ENCODE data around the gene RSPO1. TPM values are rescaled to one million over a fixed set of nuclear protein-coding genes. Genes with fewer than 3 reads are reported as not detected.

RSPO1 gene
- total and polyA plus RNA-seq, 4 donors: 0.06 to 0.14 (median 0.08) TPM; not detected in 1

DNA sequence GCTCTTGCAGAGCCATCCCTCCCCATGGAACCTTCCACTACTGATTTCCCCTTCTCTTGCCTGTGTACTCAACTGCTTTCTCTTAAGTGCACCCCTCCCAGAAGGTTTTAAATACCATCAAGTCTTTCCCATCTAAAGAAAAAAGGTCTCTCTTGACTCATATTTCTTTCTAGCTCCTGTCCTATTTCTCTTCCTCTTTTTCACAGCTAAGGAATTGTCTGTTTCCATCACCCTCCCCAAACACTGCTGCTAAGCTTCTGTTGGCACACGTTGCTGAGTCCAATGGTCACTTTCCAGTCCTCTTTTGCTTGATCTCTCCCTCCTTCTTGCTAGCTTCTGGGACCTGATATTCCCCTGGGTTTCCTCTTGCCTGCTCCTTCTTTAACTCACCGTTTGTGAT, 25.7 kb downstream of the RSPO1 start:
- Histone ChIP-seq H3K9me3 (ENCODE audit: control insufficient read depth in 4 of 4, low read length in 3 of 4) (no peaks in the 10 kb centered on the region), H3K27ac (ENCODE audit: low read depth in 1 of 2, low read length in 2 of 2) (no peak overlapping the region)
- 29% methylated on average over 2 of the region's 2 CpGs for WGBS

GRCh38 chr1:37606481-37607263, 28.0 kb downstream of the RSPO1 start:
- Histone ChIP-seq H3K27me3 (ENCODE audit: control insufficient read depth in 4 of 4, insufficient read depth in 4 of 4, low read length in 3 of 4) (no peaks in the 10 kb centered on the region), H3K4me1 (ENCODE audit: control insufficient read depth in 4 of 4, insufficient read depth in 4 of 4, low read length in 3 of 4) (peaks cover 0 to 3% (median 1%) of the 10 kb centered on the region in 4 donors), H3K4me3 (ENCODE audit: low read depth in 1 of 3, low read length in 3 of 3) (no peak overlapping the region), H3K9me3 (ENCODE audit: control insufficient read depth in 4 of 4, low read length in 3 of 4) (no peaks in the 10 kb centered on the region), H3K9ac (ENCODE audit: low read depth in 1 of 2, low read length in 2 of 2) (no peak overlapping the region), H3K36me3 (ENCODE audit: control insufficient read depth in 4 of 4, insufficient read depth in 3 of 4, low read depth in 1 of 4, low read length in 3 of 4) (no peaks in the 10 kb centered on the region), H3K27ac (ENCODE audit: low read depth in 1 of 2, low read length in 2 of 2) (no peak overlapping the region)
- TF ChIP-seq JUND (IDR thresholded peaks at IDR 0.05): no peak
- 85% methylated on average over 15 of the region's 15 CpGs for WGBS
- no peak for DNase-seq (ENCODE audit: low spot score)

More for the DNA sequence above, 25.7 kb downstream of the RSPO1 start:
- Histone ChIP-seq H3K9ac (ENCODE audit: low read depth in 1 of 2, low read length in 2 of 2) (no peak overlapping the region), H3K36me3 (ENCODE audit: control insufficient read depth in 4 of 4, insufficient read depth in 3 of 4, low read depth in 1 of 4, low read length in 3 of 4) (no peaks in the 10 kb centered on the region), H3K27me3 (ENCODE audit: control insufficient read depth in 4 of 4, insufficient read depth in 4 of 4, low read length in 3 of 4) (no peaks in the 10 kb centered on the region), H3K4me1 (ENCODE audit: control insufficient read depth in 4 of 4, insufficient read depth in 4 of 4, low read length in 3 of 4) (no peaks in the 10 kb centered on the region), H3K4me3 (ENCODE audit: low read depth in 1 of 3, low read length in 3 of 3) (no peak overlapping the region)
- TF ChIP-seq MAX (IDR thresholded peaks at IDR 0.05): no peak
- TF ChIP-seq ZBTB33 (IDR thresholded peaks at IDR 0.05): no peak
- no peak for TF ChIP-seq HNF4G (IDR thresholded peaks at IDR 0.05)
- no peak for TF ChIP-seq RXRA (IDR thresholded peaks at IDR 0.05)
- TF ChIP-seq EGR1 (IDR thresholded peaks at IDR 0.05; ENCODE audit: low read depth in 2 of 2): no peak
- TF ChIP-seq FOXA1 (IDR thresholded peaks at IDR 0.05): no peak
- no peak for TF ChIP-seq ATF3 (IDR thresholded peaks at IDR 0.05)
- no peak for DNase-seq (ENCODE audit: low spot score)

DNA sequence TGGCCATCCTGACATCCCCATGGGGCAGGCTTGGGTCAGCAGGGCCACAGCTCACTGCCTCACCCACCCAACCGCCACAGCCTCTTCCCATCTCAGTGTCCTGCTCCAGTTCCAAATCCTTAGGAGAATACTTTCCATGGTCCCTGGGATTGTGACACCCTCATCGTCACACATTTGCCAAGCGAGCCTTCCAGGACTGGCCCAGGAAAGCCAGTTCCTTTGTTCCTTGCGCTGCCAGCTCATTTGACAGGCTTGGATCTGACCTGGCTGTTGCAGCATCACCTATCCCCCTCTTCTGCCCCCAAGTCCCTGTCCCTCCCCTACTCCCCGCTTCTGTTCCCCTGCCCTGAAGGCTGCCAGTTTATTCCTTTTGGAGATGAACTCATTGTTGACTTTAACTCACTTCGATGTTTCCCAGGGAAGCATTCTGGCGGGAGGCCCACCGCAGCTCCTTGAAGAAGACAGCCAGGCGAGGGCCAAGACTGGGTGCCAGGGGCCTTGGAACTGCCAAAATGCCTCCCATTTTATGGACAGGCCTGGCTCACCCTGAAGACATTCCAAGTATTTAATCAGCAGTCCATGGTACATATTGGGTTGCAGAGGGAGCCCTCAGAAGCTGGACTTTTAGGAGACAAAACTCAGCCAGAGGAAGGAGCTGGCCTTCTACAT, 28.8 kb downstream of the RSPO1 start:
- H3K27me3 ChIP-seq (ENCODE audit: control insufficient read depth in 4 of 4, insufficient read depth in 4 of 4, low read length in 3 of 4): no peaks in the 10 kb centered on the region
- H3K9me3 ChIP-seq (ENCODE audit: control insufficient read depth in 4 of 4, low read length in 3 of 4): no peaks in the 10 kb centered on the region
- H3K36me3 ChIP-seq (ENCODE audit: control insufficient read depth in 4 of 4, insufficient read depth in 3 of 4, low read depth in 1 of 4, low read length in 3 of 4): no peaks in the 10 kb centered on the region
- DNase-seq (ENCODE audit: low spot score): no peak
- H3K27ac ChIP-seq (ENCODE audit: low read depth in 1 of 2, low read length in 2 of 2): no peak overlapping the region
- no peak for TF ChIP-seq NR2F2 (IDR thresholded peaks at IDR 0.05)
- no peak for TF ChIP-seq EGR1 (IDR thresholded peaks at IDR 0.05; ENCODE audit: low read depth in 2 of 2)
- no peak for TF ChIP-seq RAD21 (IDR thresholded peaks at IDR 0.05)
- TF ChIP-seq SP1 (IDR thresholded peaks at IDR 0.05): no peak
- no peak for TF ChIP-seq HNF4G (IDR thresholded peaks at IDR 0.05)
- no peak for TF ChIP-seq RXRA (IDR thresholded peaks at IDR 0.05)
- no peak overlapping the region for H3K9ac ChIP-seq (ENCODE audit: low read depth in 1 of 2, low read length in 2 of 2)
- H3K4me1 ChIP-seq (ENCODE audit: control insufficient read depth in 4 of 4, insufficient read depth in 4 of 4, low read length in 3 of 4): peaks cover 0 to 3% (median 1%) of the 10 kb centered on the region in 4 donors
- WGBS: 83% methylated on average over 9 of the region's 9 CpGs
- H3K4me3 ChIP-seq (ENCODE audit: low read depth in 1 of 3, low read length in 3 of 3): no peak overlapping the region

All from liver (tissue), 9 donors.